Gastrocnemius medialis (tissue), 4 donors: ENCODE results near the gene TBC1D2. TPM values are rescaled to one million over a fixed set of nuclear protein-coding genes. Genes with fewer than 3 reads are reported as not detected.

Experiments used
- ATAC-seq, 2 donors: fragments of 150-250 bp; one replicate each; pipeline ENCODE4 v1.9.1; 2016
- DNase-seq, 2 donors: peaks; one replicate each; pipeline ENCODE4 v3.0.0-alpha.2; 2019
- H3K27ac ChIP-seq, 4 donors: fragments of 200-600 bp; sonication (generic); 1 replicate in 1 of 4; 2 replicates in 3 of 4; pipeline ENCODE4 v1.5.1; 2016 to 2018; ENCODE audit warnings: mild to moderate bottlenecking in 2 of 4, moderate library complexity in 1 of 4
- H3K27me3 ChIP-seq, 3 donors: fragments of 200-600 bp; sonication (generic) in 2 of 3; 1 replicate in 1 of 3; 2 replicates in 2 of 3; pipeline versions ENCODE4 v1.5.1 to v1.6.0; 2016 to 2019; ENCODE audit warnings: mild to moderate bottlenecking in 1 of 3, moderate library complexity in 1 of 3
- H3K36me3 ChIP-seq, 2 donors: fragments of 200-600 bp; sonication (generic) in 1 of 2; one replicate each; pipeline ENCODE4 v1.5.1; 2017 to 2018
- H3K4me1 ChIP-seq, 2 donors: fragments of 200-600 bp; sonication (generic) in 1 of 2; one replicate each; pipeline ENCODE4 v1.5.1; 2016 to 2017; ENCODE audit warnings: mild to moderate bottlenecking in 2 of 2
- H3K4me3 ChIP-seq, 4 donors: fragments of 200-600 bp; sonication (generic) in 3 of 4; 1 replicate in 1 of 4; 2 replicates in 3 of 4; pipeline ENCODE4 v1.5.1; 2016 to 2019; ENCODE audit warnings: mild to moderate bottlenecking in 2 of 4
- H3K9me3 ChIP-seq, 3 donors: fragments of 200-600 bp; sonication (generic) in 2 of 3; 1 replicate in 1 of 3; 2 replicates in 2 of 3; pipeline ENCODE4 v1.5.1; 2016 to 2019
- POLR2A ChIP-seq, 2 donors: fragments of 450-650 bp; IDR thresholded peaks; one replicate each; pipeline ENCODE4 v1.6.1; 2017; ENCODE audit warnings: antibody characterized with exemption in 2 of 2, mild to moderate bottlenecking in 2 of 2, moderate library complexity in 2 of 2
- in situ Hi-C, 4 donors: fragments of 200-750 bp; cut with MboI; loops; one replicate each; pipeline versions ENCODE4 v1.15.0 to v1.8.0; 2017; ENCODE audit warnings: low sequenced_read_pairs in 4 of 4
- intact Hi-C: fragments of 100-400 bp; cut with DNase I; formaldehyde crosslinking; loops from one replicate; pipeline ENCODE4 v1.15.1; 2023; ENCODE audit warnings: low total_unique reads
- total RNA-seq, 4 donors: library from RNA; depleted of rRNA; stranded (reverse); fragments of >200 nt; gene quantifications; one replicate each; pipeline versions ENCODE4 v1.1.0 to v1.2.3, GENCODE V29; 2016
- TF ChIP-seq, protein P1 (sequence below), 5 experiments: fragments of 450-650 bp in 3 of 5; fragments of 200-600 bp in 2 of 5; sonication (generic) in 2 of 5; IDR thresholded peaks in 4 of 5; conservative IDR thresholded peaks in 1 of 5; 1 replicate in 4 of 5; 2 replicates in 1 of 5; pipeline ENCODE4 v1.5.1; 2016 to 2019; ENCODE audit warnings: antibody characterized with exemption in 5 of 5, mild to moderate bottlenecking in 3 of 5, moderate library complexity in 3 of 5

Gene TBC1D2
- total RNA-seq, 4 donors from 2014 or later: 0.66 to 2.9 (median 1.6) TPM

DNA sequence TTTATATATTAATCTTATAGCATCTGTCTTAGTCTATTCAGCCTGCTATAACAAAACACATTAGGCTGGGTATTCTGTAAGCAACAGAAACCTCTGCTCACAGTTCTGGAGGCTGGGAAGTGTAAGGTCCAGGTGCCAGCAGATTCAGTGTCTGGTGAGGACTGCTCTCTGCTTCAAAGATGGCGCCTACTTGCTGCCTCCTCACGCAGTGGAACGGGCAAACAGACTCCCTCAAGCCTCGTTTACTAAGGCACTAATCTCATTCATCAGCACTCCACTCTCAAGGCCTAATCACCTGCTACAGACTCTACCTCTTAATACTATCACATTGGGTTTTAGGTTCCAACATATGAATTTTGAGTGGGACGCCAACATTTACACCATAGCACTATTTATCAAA lies 5.2 kb upstream of the TBC1D2 start:
- no peaks in the 10 kb centered on the region for H3K36me3 ChIP-seq
- intact Hi-C loops: no loop called here
- no peak for ATAC-seq
- H3K27ac ChIP-seq: no peak overlapping the region
- DNase-seq: no peak
- in situ Hi-C loops: loop anchor here (5.0 to 25.0 kb wide), 9 partner anchors 53 to 548 kb away; partner anchors contain the start of genes TRMO (in 3 of the 4) and NANS (in 1 of the 4)
- H3K4me1 ChIP-seq: peaks cover 4 to 11% of the 10 kb centered on the region in 2 donors
- H3K4me3 ChIP-seq: no peak overlapping the region
- H3K27me3 ChIP-seq: peaks cover 0 to 4% (median 0%) of the 10 kb centered on the region in 3 donors
- TF ChIP-seq, protein P1, sequence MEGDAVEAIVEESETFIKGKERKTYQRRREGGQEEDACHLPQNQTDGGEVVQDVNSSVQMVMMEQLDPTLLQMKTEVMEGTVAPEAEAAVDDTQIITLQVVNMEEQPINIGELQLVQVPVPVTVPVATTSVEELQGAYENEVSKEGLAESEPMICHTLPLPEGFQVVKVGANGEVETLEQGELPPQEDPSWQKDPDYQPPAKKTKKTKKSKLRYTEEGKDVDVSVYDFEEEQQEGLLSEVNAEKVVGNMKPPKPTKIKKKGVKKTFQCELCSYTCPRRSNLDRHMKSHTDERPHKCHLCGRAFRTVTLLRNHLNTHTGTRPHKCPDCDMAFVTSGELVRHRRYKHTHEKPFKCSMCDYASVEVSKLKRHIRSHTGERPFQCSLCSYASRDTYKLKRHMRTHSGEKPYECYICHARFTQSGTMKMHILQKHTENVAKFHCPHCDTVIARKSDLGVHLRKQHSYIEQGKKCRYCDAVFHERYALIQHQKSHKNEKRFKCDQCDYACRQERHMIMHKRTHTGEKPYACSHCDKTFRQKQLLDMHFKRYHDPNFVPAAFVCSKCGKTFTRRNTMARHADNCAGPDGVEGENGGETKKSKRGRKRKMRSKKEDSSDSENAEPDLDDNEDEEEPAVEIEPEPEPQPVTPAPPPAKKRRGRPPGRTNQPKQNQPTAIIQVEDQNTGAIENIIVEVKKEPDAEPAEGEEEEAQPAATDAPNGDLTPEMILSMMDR (IDR thresholded peaks at IDR 0.05 in 4 of 5, conservative IDR thresholded peaks at IDR 0.05 in 1 of 5): no peak
- no peak for TF ChIP-seq POLR2A (IDR thresholded peaks at IDR 0.05)
- H3K9me3 ChIP-seq: no peaks in the 10 kb centered on the region

DNA sequence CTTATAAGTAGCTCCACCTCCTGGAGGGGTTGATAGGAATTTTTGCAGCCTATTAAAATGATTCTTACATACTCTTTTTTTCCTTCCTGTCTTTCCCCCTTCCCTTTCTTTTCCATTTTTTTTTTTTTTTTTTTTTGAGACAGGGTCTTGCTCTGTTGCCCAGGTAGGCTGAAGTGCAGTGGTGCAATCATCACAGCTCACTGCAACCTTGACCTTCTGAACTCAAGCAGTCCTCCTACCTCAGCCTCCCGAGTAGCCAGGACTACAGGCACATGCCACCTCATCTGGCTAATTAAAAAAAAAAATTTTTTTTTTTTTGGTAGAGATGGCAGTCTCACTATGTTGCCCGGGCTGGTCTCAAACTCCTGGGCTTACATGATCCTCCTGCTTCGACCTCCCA lies 4.3 kb upstream of the TBC1D2 start:
- no peaks in the 10 kb centered on the region for H3K36me3 ChIP-seq
- peaks cover 6 to 17% of the 10 kb centered on the region in 2 donors for H3K4me1 ChIP-seq
- ATAC-seq (no peak), DNase-seq (no peak)
- H3K4me3 ChIP-seq: no peak overlapping the region
- intact Hi-C loops (loop anchor here (5.0 kb wide), 5 partner anchors 67 to 627 kb away; partner anchors contain the start of genes ANP32B, CORO2A, NANS and NCBP1), in situ Hi-C loops (loop anchor here (5.0 to 25.0 kb wide), 10 partner anchors 52 to 555 kb away; partner anchors contain the start of genes TRMO (in 3 of the 4) and NANS (in 1 of the 4))
- H3K27ac ChIP-seq: no peak overlapping the region
- peaks cover 0 to 4% (median 0%) of the 10 kb centered on the region in 3 donors for H3K27me3 ChIP-seq
- no peak for TF ChIP-seq POLR2A (IDR thresholded peaks at IDR 0.05)
- TF ChIP-seq, protein P1 (IDR thresholded peaks at IDR 0.05 in 4 of 5, conservative IDR thresholded peaks at IDR 0.05 in 1 of 5): no peak
- no peaks in the 10 kb centered on the region for H3K9me3 ChIP-seq

DNA sequence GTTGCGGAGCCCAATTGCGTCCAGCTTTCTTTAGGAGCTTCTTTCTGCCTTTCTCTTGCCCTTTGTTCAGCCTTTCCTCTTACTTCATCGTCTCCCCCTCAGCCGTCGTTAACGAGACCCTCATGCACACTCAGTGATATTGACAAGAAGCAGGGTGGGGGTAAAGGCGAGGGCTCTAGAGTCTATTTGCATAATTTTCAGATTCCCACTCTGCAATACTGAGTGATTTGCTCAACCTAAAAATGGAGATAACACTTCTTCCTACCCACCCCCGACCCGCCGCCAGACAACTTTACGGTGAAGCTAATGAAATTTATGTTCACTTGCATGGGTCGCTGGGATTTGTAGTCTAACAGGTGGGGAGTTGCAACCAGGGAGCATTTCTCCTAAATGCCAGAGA lies 1.3 kb upstream of the TBC1D2 start:
- no peaks in the 10 kb centered on the region for H3K9me3 ChIP-seq
- ATAC-seq: no peak
- H3K4me3 ChIP-seq: peak overlapping the region; percentile 76 to 100 (median 78)
- no peak for TF ChIP-seq POLR2A (IDR thresholded peaks at IDR 0.05)
- TF ChIP-seq, protein P1 (IDR thresholded peaks at IDR 0.05 in 4 of 5, conservative IDR thresholded peaks at IDR 0.05 in 1 of 5): no peak
- H3K4me1 ChIP-seq: peaks cover 11 to 20% of the 10 kb centered on the region in 2 donors
- in situ Hi-C loops (loop anchor here (10.0 to 25.0 kb wide), 4 partner anchors 194 to 552 kb away; partner anchors contain the start of genes TRMO (in 2 of the 4) and NANS (in 1 of the 4)), intact Hi-C loops (loop anchor here (5.0 kb wide), 5 partner anchors 64 to 624 kb away; partner anchors contain the start of genes ANP32B, CORO2A, NANS and NCBP1)
- H3K36me3 ChIP-seq: no peaks in the 10 kb centered on the region
- peaks cover 0 to 4% (median 0%) of the 10 kb centered on the region in 3 donors for H3K27me3 ChIP-seq
- H3K27ac ChIP-seq: peak overlapping the region; percentile 90 to 100 (median 93)
- no peak for DNase-seq

DNA sequence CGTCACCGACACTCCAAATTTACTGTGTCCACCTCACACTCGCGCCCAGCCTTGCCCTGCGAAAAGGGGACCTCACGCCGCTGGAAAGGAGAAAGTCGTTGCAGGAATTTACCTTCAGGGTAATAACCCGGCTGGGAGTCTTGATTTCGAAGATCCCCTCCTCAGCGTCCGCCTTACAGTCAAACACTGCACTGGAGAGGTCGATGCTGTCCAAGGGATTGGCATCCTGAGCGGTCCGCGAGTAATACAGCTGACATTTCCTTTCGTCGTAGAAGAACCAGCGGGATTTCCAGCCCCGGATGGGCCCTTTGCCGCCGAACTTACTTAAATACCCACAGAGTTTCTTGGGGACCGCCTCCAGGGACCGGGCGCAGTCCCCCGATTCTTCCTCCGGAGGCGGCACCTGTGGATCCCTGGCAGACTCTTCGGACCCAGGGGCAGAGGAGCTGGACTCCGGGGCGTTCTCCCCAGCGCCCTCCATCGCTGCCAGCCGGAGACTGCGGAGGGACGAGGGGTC lies 330 bp downstream of the TBC1D2 start:
- in situ Hi-C loops: loop anchor here (10.0 to 25.0 kb wide), 4 partner anchors 193 to 550 kb away; partner anchors contain the start of genes TRMO (in 2 of the 4) and NANS (in 1 of the 4)
- Histone ChIP-seq H3K27ac (peak overlapping the region; percentile 90 to 100 (median 93)), H3K27me3 (no peaks in the 10 kb centered on the region)

More for the DNA sequence above, 330 bp downstream of the TBC1D2 start:
- no peaks in the 10 kb centered on the region for H3K9me3 ChIP-seq
- H3K4me3 ChIP-seq: peak overlapping the region; percentile 76 to 100 (median 78)
- peaks cover 11 to 20% of the 10 kb centered on the region in 2 donors for H3K4me1 ChIP-seq
- no peaks in the 10 kb centered on the region for H3K36me3 ChIP-seq
- ATAC-seq (peak; percentile 16 to 26), DNase-seq (no peak)
- TF ChIP-seq POLR2A (IDR thresholded peaks at IDR 0.05): no peak
- TF ChIP-seq, protein P1 (IDR thresholded peaks at IDR 0.05 in 4 of 5, conservative IDR thresholded peaks at IDR 0.05 in 1 of 5): no peak
- intact Hi-C loops: loop anchor here (1.0 to 5.0 kb wide), 6 partner anchors 63 to 623 kb away; partner anchors contain the start of genes ANP32B, CORO2A, NANS and NCBP1
